HepG2 (cell line): ENCODE measurements around the gene IRGQ. TPM values are rescaled to one million over a fixed set of nuclear protein-coding genes. Genes with fewer than 3 reads are reported as not detected.

ENCODE experiments used
- BHLHE40 ChIP-seq: IDR thresholded peaks from 2 replicates; pipeline ENCODE4 v1.6.1; 2011; ENCODE audit warnings: low read length, improper control_type of control experiment
- CREBL2 ChIP-seq: sonication (generic); formaldehyde crosslinking; IDR thresholded peaks from 2 replicates; pipeline ENCODE4 v1.8.1; 2023; ENCODE audit warnings: missing genetic modification reagents, mild to moderate bottlenecking, borderline replicate concordance
- GATAD1 ChIP-seq: IDR thresholded peaks from 2 replicates; pipeline ENCODE4 v1.6.1; 2016; ENCODE audit warnings: missing genetic modification reagents, missing compliant biosample characterization
- HMGA1 ChIP-seq: sonication (generic); formaldehyde crosslinking; conservative IDR thresholded peaks from 2 replicates; pipeline ENCODE4 v1.4.0; 2020; ENCODE audit warnings: missing genetic modification reagents
- IRF2 ChIP-seq: IDR thresholded peaks from 2 replicates; pipeline ENCODE4 v1.6.1; 2018; ENCODE audit warnings: missing genetic modification reagents, missing compliant biosample characterization
- KLF6 ChIP-seq: IDR thresholded peaks from 2 replicates; pipeline ENCODE4 v1.8.0; 2016; ENCODE audit warnings: missing biosample characterization, missing genetic modification reagents
- MAFG ChIP-seq: sonication (generic); formaldehyde crosslinking; IDR thresholded peaks from 2 replicates; pipeline ENCODE4 v1.5.1; 2020; ENCODE audit warnings: mild to moderate bottlenecking, missing genetic modification reagents
- MEF2D ChIP-seq: sonication (generic); formaldehyde crosslinking; IDR thresholded peaks from 2 replicates; pipeline ENCODE4 v1.5.1; 2020; ENCODE audit warnings: mild to moderate bottlenecking, missing genetic modification reagents
- MYPOP ChIP-seq: sonication (generic); formaldehyde crosslinking; IDR thresholded peaks from 2 replicates; pipeline ENCODE4 v1.8.1; 2023; ENCODE audit warnings: mild to moderate bottlenecking, moderate library complexity, missing genetic modification reagents
- NFATC3 ChIP-seq: sonication (generic); formaldehyde crosslinking; IDR thresholded peaks from 2 replicates; pipeline ENCODE4 v1.5.1; 2020; ENCODE audit warnings: mild to moderate bottlenecking, missing genetic modification reagents
- NR2F1 ChIP-seq, 2 experiments: fragments of 450-650 bp in 1 of 2; formaldehyde crosslinking in 1 of 2; IDR thresholded peaks; 2 replicates each; pipeline versions ENCODE4 v1.5.0 to v1.6.1; 2016 to 2020; ENCODE audit warnings: mild to moderate bottlenecking in 1 of 2, missing compliant biosample characterization in 1 of 2, missing genetic modification reagents in 1 of 2, moderate library complexity in 1 of 2
- PAWR ChIP-seq: sonication (generic); formaldehyde crosslinking; IDR thresholded peaks from 2 replicates; pipeline ENCODE4 v1.4.0; 2020; ENCODE audit warnings: missing genetic modification reagents, mild to moderate bottlenecking, borderline replicate concordance
- PRMT3 ChIP-seq: sonication (generic); formaldehyde crosslinking; IDR thresholded peaks from 2 replicates; pipeline ENCODE4 v1.8.1; 2022; ENCODE audit warnings: low read depth, mild to moderate bottlenecking, moderate library complexity, missing genetic modification reagents, borderline replicate concordance
- RNF2 ChIP-seq: fragments of 450-650 bp; conservative IDR thresholded peaks from 2 replicates; pipeline ENCODE4 v1.6.1; 2016; ENCODE audit warnings: low read depth
- RXRA ChIP-seq: sonication (generic); formaldehyde crosslinking; IDR thresholded peaks from 2 replicates; pipeline ENCODE4 v1.5.1; 2020; ENCODE audit warnings: missing genetic modification reagents
- SATB2 ChIP-seq: sonication (generic); formaldehyde crosslinking; IDR thresholded peaks from 2 replicates; pipeline ENCODE4 v1.5.0; 2020; ENCODE audit warnings: missing genetic modification reagents
- SPEN ChIP-seq: sonication (generic); formaldehyde crosslinking; IDR thresholded peaks from 2 replicates; pipeline ENCODE4 v1.5.1; 2020; ENCODE audit warnings: low read depth, mild to moderate bottlenecking, missing genetic modification reagents
- TP53 ChIP-seq: sonication (generic); formaldehyde crosslinking; conservative IDR thresholded peaks from 2 replicates; pipeline ENCODE4 v1.4.0; 2020; ENCODE audit warnings: missing genetic modification reagents
- ZBTB21 ChIP-seq: sonication (generic); formaldehyde crosslinking; IDR thresholded peaks from 2 replicates; pipeline ENCODE4 v1.4.0; 2020; ENCODE audit warnings: missing genetic modification reagents
- ZIK1 ChIP-seq: sonication (generic); formaldehyde crosslinking; IDR thresholded peaks from 2 replicates; pipeline ENCODE4 v1.5.0; 2020; ENCODE audit warnings: mild to moderate bottlenecking, low read depth, missing genetic modification reagents, borderline replicate concordance
- ZNF280B ChIP-seq: sonication (generic); formaldehyde crosslinking; IDR thresholded peaks from 2 replicates; pipeline ENCODE4 v1.5.0; 2020; ENCODE audit warnings: missing genetic modification reagents, mild to moderate bottlenecking, borderline replicate concordance
- ZNF362 ChIP-seq: sonication (generic); formaldehyde crosslinking; IDR thresholded peaks from 2 replicates; pipeline ENCODE4 v1.4.0; 2020; ENCODE audit warnings: missing genetic modification reagents, mild to moderate bottlenecking, borderline replicate concordance
- ZNF513 ChIP-seq: sonication (generic); formaldehyde crosslinking; conservative IDR thresholded peaks from 2 replicates; pipeline ENCODE4 v1.5.0; 2020; ENCODE audit warnings: missing genetic modification reagents
- ZNF773 ChIP-seq: sonication (generic); formaldehyde crosslinking; IDR thresholded peaks from 2 replicates; pipeline ENCODE4 v1.4.0; 2020; ENCODE audit warnings: missing genetic modification reagents, borderline replicate concordance
- ZNF776 ChIP-seq: sonication (generic); formaldehyde crosslinking; IDR thresholded peaks from 2 replicates; pipeline ENCODE4 v1.4.0; 2020; ENCODE audit warnings: mild to moderate bottlenecking, missing genetic modification reagents
- polyA plus RNA-seq, 8 experiments: library from polyadenylated mRNA; depleted of rRNA in 3 of 8; stranded (reverse) in 7 of 8; unstranded in 1 of 8; fragments of >200 nt; fragmentation: Illumina TruSeq in 4 of 8; extraction: Trizol in 4 of 8; gene quantifications; 2 replicates each; pipeline versions ENCODE4 v1.2.1 to v1.2.3, GENCODE V29; 2011 to 2016; ENCODE audit warnings: low read depth in 4 of 8, missing spikeins in 1 of 8, mixed read lengths in 1 of 8; ENCODE audit not compliant: insufficient read depth in 1 of 8
- total RNA-seq, 5 experiments: library from RNA; depleted of rRNA; stranded (reverse); fragments of >200 nt; fragmentation: Illumina TruSeq; extraction: Trizol; gene quantifications; 2 replicates each; pipeline ENCODE4 v1.2.3, GENCODE V29; 2016; ENCODE audit warnings: low read depth in 1 of 5

Gene IRGQ
- total and polyA plus RNA-seq, 2 of the 13 experiments (the other 11 are each of a cell fraction or from before 2014, with no cell fraction given) = 11.6 to 12.4 TPM

- no peak for TF ChIP-seq ZBTB21 (CRISPR knock-in tag)
- TF ChIP-seq NR2F1 (CRISPR knock-in tag; IDR thresholded peaks at IDR 0.05) = no peak
- no peak for TF ChIP-seq PRMT3 (CRISPR knock-in tag)
- TF ChIP-seq SPEN = peak; percentile 88
- peak; percentile 16 for TF ChIP-seq TP53
- no peak for TF ChIP-seq NFATC3
- TF ChIP-seq KLF6 = peak; percentile 80; the same call in 1 of the 2 replicates
- 0 out of 2 replicates have a peak, but pooled peaks have one; percentile 77 for TF ChIP-seq ZNF280B (CRISPR knock-in tag)
- peak; percentile 65; the same call in 1 of the 2 replicates for TF ChIP-seq CREBL2 (CRISPR knock-in tag)
- TF ChIP-seq ZNF773 (CRISPR knock-in tag) = peak; percentile 90; the same call in 1 of the 2 replicates
- no peak for TF ChIP-seq HMGA1
- TF ChIP-seq ZNF513 = peak; percentile 86; the same call in 1 of the 2 replicates
- TF ChIP-seq MAFG (CRISPR knock-in tag) = no peak
- TF ChIP-seq GATAD1 (CRISPR knock-in tag) = peak; percentile 82
- TF ChIP-seq PAWR (CRISPR knock-in tag) = peak; percentile 80
- peak; percentile 70; the same call in 1 of the 2 replicates for TF ChIP-seq SATB2 (CRISPR knock-in tag)
- peak; percentile 23; the same call in 1 of the 2 replicates for TF ChIP-seq ZNF362 (CRISPR knock-in tag)
- TF ChIP-seq MYPOP (CRISPR knock-in tag) = peak; percentile 99
- peak; percentile 38; the same call in 1 of the 2 replicates for TF ChIP-seq BHLHE40
- TF ChIP-seq RXRA (CRISPR knock-in tag) = peak; percentile 87
- peak; percentile 84; the same call in 1 of the 2 replicates for TF ChIP-seq RNF2
- TF ChIP-seq ZNF776 (CRISPR knock-in tag) = peak; percentile 96; the same call in 1 of the 2 replicates
- peak; percentile 35; the same call in 1 of the 2 replicates for TF ChIP-seq IRF2
- peak; percentile 82 for TF ChIP-seq MEF2D (CRISPR knock-in tag)
- TF ChIP-seq ZIK1 (CRISPR knock-in tag) = peak; percentile 79; the same call in 1 of the 2 replicates
Observed at GRCh38 chr19:43619262-43620060, 23.5 kb upstream of the IRGQ start, which contains the start of gene ZNF428 (continued).
